Stimulated activated CD4-positive, alpha-beta T cell treated with anti-CD3 and anti-CD28 coated beads, Interleukin-1b, Interleukin-23, amount 100 ng/mL, for 24 hours (primary cell): ENCODE data around the gene ZNF354B.
"Not testable (repeated sequence)": the region's sequence is repeated elsewhere in the genome, so short reads cannot be mapped to it uniquely, and the experiment has no call there.

Source experiments
- DNase-seq, 4 experiments: peaks; one replicate each; pipeline ENCODE4 v3.0.0-alpha.2; 2020; ENCODE audit warnings: low read depth in 4 of 4, low spot score in 1 of 4

ZNF354B gene

DNA sequence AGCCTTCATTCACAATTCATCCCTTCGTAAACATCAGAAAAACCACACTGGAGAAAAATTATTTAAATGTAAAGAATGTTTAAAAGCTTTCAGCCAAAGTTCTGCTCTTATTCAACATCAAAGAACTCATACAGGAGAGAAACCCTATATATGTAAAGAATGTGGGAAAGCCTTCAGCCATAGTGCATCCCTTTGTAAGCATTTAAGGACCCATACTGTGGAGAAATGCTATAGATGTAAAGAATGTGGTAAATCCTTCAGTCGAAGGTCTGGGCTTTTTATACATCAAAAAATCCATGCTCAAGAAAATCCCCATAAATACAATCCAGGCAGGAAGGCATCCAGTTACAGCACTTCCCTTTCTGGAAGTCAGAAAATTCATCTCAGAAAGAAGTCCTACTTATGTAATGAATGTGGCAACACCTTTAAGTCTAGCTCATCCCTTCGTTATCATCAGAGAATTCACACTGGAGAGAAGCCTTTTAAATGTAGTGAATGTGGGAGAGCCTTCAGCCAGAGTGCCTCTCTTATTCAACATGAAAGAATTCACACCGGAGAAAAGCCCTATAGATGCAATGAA is 23.5 kb downstream of the ZNF354B start:
- not testable (repeated sequence) for DNase-seq

DNA sequence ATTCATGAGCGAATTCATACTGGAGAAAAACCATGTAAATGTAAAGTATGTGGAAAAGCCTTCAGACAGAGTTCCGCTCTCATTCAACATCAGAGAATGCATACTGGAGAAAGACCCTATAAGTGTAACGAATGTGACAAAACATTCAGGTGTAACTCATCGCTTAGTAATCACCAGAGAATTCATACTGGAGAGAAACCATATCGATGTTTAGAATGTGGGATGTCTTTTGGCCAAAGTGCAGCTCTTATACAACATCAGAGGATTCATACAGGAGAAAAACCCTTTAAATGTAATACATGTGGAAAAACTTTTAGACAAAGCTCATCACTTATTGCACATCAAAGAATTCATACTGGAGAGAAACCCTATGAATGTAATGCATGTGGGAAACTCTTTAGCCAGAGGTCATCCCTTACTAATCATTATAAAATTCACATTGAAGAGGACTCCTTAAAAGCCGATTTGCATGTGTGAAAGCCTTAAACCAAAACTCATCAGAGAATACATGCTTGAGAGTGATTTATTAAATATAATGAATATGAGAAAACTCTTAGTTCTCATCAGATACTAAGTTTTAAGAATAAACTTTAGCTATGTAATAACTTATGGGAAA is 24.2 kb downstream of the ZNF354B start:
- no peak for DNase-seq

DNA sequence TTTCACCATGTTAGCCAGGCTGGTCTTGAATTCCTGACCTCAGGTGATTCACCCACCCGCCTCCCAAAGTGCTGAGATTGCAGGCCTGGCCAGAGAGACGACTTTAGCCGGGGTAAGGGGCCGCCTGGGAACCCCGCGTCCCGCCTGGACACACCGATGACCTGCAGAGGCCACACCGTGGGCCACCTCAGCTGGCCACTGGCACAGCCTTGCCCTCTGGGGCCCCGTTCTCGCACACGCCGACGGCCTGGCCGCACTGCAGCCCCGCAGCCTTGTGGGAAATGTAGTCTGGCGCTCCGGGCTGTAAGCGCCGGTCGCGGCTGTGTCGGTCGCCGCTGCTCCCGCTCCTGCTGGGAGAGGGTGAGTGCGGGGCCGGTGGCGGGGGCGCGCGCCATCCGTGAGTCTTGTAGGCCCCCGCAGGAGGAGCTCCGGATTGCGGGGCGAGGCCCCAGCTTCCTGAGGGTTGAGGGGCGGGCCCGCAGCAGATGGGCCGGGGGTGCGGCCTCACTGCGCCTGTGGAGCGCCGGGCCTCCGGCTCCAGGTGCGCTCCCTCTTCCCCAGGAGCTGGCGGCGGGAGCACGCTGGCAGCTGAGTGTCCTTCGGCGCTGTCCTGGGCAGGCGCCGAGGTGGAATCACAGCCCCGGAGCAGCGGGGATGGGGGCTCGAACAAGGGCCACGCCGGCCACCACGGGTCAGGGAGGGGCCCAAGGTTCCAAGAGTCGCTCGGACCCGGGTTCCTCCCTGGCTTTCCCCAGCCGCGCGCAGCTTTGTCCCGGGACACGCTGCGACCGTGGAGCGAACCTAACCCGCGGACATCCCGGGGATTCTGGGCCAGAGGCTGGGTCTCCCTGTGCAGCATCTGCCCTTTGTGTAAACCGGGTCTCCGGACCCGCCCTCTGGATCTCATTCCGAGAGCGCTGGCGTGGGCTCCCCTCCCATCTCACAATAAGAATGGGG is 36.1 kb downstream of the ZNF354B start, which contains the start of gene ZFP2:
ZFP2 (plus strand) TSS at position 299 of the 957 bp plus-strand sequence. CDS start 35,401 bp downstream, outside the sequence.
- DNase-seq, result peak in 2 of 4 experiments; percentile 8 to 13

DNA sequence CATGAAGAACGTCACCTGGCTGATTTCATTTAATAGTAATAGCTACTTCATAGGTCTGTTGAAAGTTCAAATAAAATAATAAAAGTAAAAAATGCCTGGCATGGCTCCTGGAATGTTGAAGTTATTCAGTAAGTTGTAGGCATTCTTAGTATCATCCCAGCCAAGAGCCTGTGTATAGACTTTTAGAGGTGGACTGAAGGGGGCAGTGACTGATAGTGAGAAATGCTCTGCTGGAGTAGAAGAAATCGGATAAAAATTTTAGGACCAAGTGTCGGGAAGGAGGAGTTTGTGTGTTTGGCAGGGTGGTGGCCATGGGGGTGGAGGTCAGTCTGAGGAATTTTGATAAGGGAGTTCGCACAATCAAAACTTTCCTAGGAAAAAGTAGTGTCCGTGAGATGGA is 39.5 kb downstream of the ZNF354B start:
- no peak for DNase-seq

DNA sequence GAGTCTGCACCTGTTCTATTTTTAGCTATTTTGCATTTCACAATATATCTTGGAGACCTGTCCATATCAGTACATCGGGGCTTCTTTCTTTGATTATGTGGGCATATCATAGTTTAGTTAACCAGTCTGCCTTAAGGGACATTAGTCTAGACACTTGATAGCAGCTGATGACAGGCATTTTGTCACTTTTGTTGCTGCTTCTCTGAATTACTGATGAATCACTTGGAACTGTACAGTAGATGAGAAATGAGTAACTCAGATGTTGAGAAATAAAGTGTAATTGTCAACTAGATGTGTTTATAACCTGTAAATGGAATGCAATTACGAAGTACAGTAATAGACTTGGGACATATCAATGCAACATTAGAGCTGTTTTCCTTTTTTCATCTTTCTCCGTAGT is 43.1 kb downstream of the ZNF354B start:
- DNase-seq, result no peak

DNA sequence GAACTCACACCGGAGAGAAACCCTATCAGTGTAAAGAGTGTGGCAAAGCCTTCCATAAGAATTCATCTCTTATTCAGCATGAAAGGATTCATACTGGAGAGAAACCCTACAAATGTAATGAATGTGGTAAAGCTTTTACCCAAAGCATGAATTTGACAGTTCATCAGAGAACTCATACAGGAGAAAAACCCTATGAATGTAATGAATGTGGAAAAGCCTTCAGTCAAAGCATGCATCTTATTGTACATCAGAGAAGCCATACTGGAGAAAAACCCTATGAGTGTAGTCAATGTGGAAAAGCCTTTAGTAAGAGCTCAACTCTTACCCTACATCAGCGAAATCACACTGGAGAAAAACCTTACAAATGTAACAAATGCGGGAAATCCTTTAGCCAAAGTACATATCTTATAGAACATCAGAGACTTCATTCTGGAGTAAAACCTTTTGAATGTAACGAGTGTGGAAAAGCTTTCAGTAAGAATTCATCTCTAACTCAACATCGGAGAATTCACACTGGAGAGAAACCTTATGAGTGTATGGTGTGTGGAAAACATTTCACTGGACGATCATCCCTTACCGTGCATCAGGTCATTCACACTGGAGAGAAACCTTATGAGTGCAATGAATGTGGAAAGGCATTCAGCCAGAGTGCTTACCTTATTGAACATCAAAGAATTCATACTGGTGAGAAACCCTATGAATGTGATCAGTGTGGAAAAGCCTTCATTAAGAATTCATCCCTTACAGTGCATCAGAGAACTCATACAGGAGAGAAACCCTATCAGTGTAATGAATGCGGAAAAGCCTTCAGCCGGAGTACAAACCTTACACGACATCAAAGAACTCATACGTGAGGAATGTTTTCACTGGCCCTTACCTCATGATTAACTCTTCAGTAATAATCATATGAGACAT is 72.3 kb downstream of the ZNF354B start:
- DNase-seq, result no peak
